ENCODE data around the gene FASTKD3. TPM values are rescaled to one million over a fixed set of nuclear protein-coding genes. Genes with fewer than 3 reads are reported as not detected.

FASTKD3 gene
- total RNA-seq, 1 donor from 2014 or later: 14.3 TPM

Other genes starting within 250 kb of the FASTKD3 start
- not detected in 2 replicates for gene CFAP90, start 17.9 kb downstream of the FASTKD3 start, total RNA-seq
- 25.9 and 30.7 TPM in 2 replicates for gene MTRR, start 117 bp upstream of the FASTKD3 start, total RNA-seq

Data from dermis blood vessel endothelial cell (primary cell).